Gastrocnemius medialis (tissue), 4 donors: ENCODE measurements around the gene TCF7L2. TPM values are rescaled to one million over a fixed set of nuclear protein-coding genes. Genes with fewer than 3 reads are reported as not detected.

Experiments used
- ATAC-seq, 2 donors: fragments of 150-250 bp; one replicate each; pipeline ENCODE4 v1.9.1; 2016
- DNase-seq, 2 donors: peaks; one replicate each; pipeline ENCODE4 v3.0.0-alpha.2; 2019
- H3K27ac ChIP-seq, 4 donors: fragments of 200-600 bp; sonication (generic); 1 replicate in 1 of 4; 2 replicates in 3 of 4; pipeline ENCODE4 v1.5.1; 2016 to 2018; ENCODE audit warnings: mild to moderate bottlenecking in 2 of 4, moderate library complexity in 1 of 4
- H3K27me3 ChIP-seq, 3 donors: fragments of 200-600 bp; sonication (generic) in 2 of 3; 1 replicate in 1 of 3; 2 replicates in 2 of 3; pipeline versions ENCODE4 v1.5.1 to v1.6.0; 2016 to 2019; ENCODE audit warnings: mild to moderate bottlenecking in 1 of 3, moderate library complexity in 1 of 3
- H3K36me3 ChIP-seq, 2 donors: fragments of 200-600 bp; sonication (generic) in 1 of 2; one replicate each; pipeline ENCODE4 v1.5.1; 2017 to 2018
- H3K4me1 ChIP-seq, 2 donors: fragments of 200-600 bp; sonication (generic) in 1 of 2; one replicate each; pipeline ENCODE4 v1.5.1; 2016 to 2017; ENCODE audit warnings: mild to moderate bottlenecking in 2 of 2
- H3K4me3 ChIP-seq, 4 donors: fragments of 200-600 bp; sonication (generic) in 3 of 4; 1 replicate in 1 of 4; 2 replicates in 3 of 4; pipeline ENCODE4 v1.5.1; 2016 to 2019; ENCODE audit warnings: mild to moderate bottlenecking in 2 of 4
- H3K9me3 ChIP-seq, 3 donors: fragments of 200-600 bp; sonication (generic) in 2 of 3; 1 replicate in 1 of 3; 2 replicates in 2 of 3; pipeline ENCODE4 v1.5.1; 2016 to 2019
- CTCF ChIP-seq, 5 experiments: fragments of 450-650 bp in 3 of 5; fragments of 200-600 bp in 2 of 5; sonication (generic) in 2 of 5; IDR thresholded peaks in 4 of 5; conservative IDR thresholded peaks in 1 of 5; 1 replicate in 4 of 5; 2 replicates in 1 of 5; pipeline ENCODE4 v1.5.1; 2016 to 2019; ENCODE audit warnings: antibody characterized with exemption in 5 of 5, mild to moderate bottlenecking in 3 of 5, moderate library complexity in 3 of 5
- POLR2A ChIP-seq, 2 donors: fragments of 450-650 bp; IDR thresholded peaks; one replicate each; pipeline ENCODE4 v1.6.1; 2017; ENCODE audit warnings: antibody characterized with exemption in 2 of 2, mild to moderate bottlenecking in 2 of 2, moderate library complexity in 2 of 2
- in situ Hi-C, 4 donors: fragments of 200-750 bp; cut with MboI; loops; one replicate each; pipeline versions ENCODE4 v1.15.0 to v1.8.0; 2017; ENCODE audit warnings: low sequenced_read_pairs in 4 of 4
- intact Hi-C: fragments of 100-400 bp; cut with DNase I; formaldehyde crosslinking; loops from one replicate; pipeline ENCODE4 v1.15.1; 2023; ENCODE audit warnings: low total_unique reads
- total RNA-seq, 4 donors: library from RNA; depleted of rRNA; stranded (reverse); fragments of >200 nt; gene quantifications; one replicate each; pipeline versions ENCODE4 v1.1.0 to v1.2.3, GENCODE V29; 2016

The TCF7L2 gene
- total RNA-seq, 4 donors from 2014 or later = 4.6 to 5.1 (median 5.0) TPM

GRCh38 chr10:113086282-113086681 is 136.2 kb downstream of the TCF7L2 start:
- Histone ChIP-seq H3K36me3 (no peaks in the 10 kb centered on the region), H3K27me3 (no peaks in the 10 kb centered on the region), H3K9me3 (no peaks in the 10 kb centered on the region), H3K4me1 (peaks cover 2 to 10% of the 10 kb centered on the region in 2 donors), H3K27ac (no peak overlapping the region), H3K4me3 (no peak overlapping the region)
- TF ChIP-seq POLR2A (IDR thresholded peaks at IDR 0.05) (no peak), CTCF (IDR thresholded peaks at IDR 0.05 in 4 of 5, conservative IDR thresholded peaks at IDR 0.05 in 1 of 5) (no peak)
- ATAC-seq (no peak), DNase-seq (no peak)
- intact Hi-C loops = no loop called here
- in situ Hi-C loops = no loop called here

- in situ Hi-C loops (no loop called here), intact Hi-C loops (no loop called here)
- DNase-seq (peak; percentile 30 to 63), ATAC-seq (peak; percentile 93)
- Histone ChIP-seq H3K9me3 (no peaks in the 10 kb centered on the region), H3K4me3 (no peak overlapping the region), H3K36me3 (no peaks in the 10 kb centered on the region), H3K27ac (peak overlapping the region; percentile 20 to 46 (median 30)), H3K4me1 (peaks cover 0 to 10% of the 10 kb centered on the region in 2 donors), H3K27me3 (no peaks in the 10 kb centered on the region)
- no peak for TF ChIP-seq CTCF (IDR thresholded peaks at IDR 0.05 in 4 of 5, conservative IDR thresholded peaks at IDR 0.05 in 1 of 5)
- no peak for TF ChIP-seq POLR2A (IDR thresholded peaks at IDR 0.05)
Measured at GRCh38 chr10:113087165-113088029, 137.3 kb downstream of the TCF7L2 start.

GRCh38 chr10:113088194-113088593 is 138.1 kb downstream of the TCF7L2 start:
- TF ChIP-seq CTCF (IDR thresholded peaks at IDR 0.05 in 4 of 5, conservative IDR thresholded peaks at IDR 0.05 in 1 of 5) (no peak), POLR2A (IDR thresholded peaks at IDR 0.05) (no peak)
- H3K4me3 ChIP-seq = no peak overlapping the region
- DNase-seq = no peak
- no peaks in the 10 kb centered on the region for H3K27me3 ChIP-seq
- H3K4me1 ChIP-seq = peaks cover 4 to 12% of the 10 kb centered on the region in 2 donors
- in situ Hi-C loops (no loop called here), intact Hi-C loops (no loop called here)
- H3K27ac ChIP-seq = no peak overlapping the region
- ATAC-seq = no peak
- H3K36me3 ChIP-seq = no peaks in the 10 kb centered on the region
- H3K9me3 ChIP-seq = no peaks in the 10 kb centered on the region

GRCh38 chr10:113089551-113089950 is 139.5 kb downstream of the TCF7L2 start:
- TF ChIP-seq CTCF (IDR thresholded peaks at IDR 0.05 in 4 of 5, conservative IDR thresholded peaks at IDR 0.05 in 1 of 5) (no peak), POLR2A (IDR thresholded peaks at IDR 0.05) (no peak)
- no peak for ATAC-seq

More at GRCh38 chr10:113089551-113089950, 139.5 kb downstream of the TCF7L2 start:
- Histone ChIP-seq H3K9me3 (no peaks in the 10 kb centered on the region), H3K27ac (no peak overlapping the region), H3K36me3 (no peaks in the 10 kb centered on the region), H3K4me3 (no peak overlapping the region), H3K27me3 (no peaks in the 10 kb centered on the region), H3K4me1 (peaks cover 4 to 16% of the 10 kb centered on the region in 2 donors)
- DNase-seq = no peak
- in situ Hi-C loops (no loop called here), intact Hi-C loops (no loop called here)
